ENCODE measurements around the gene BMP3. TPM values are rescaled to one million over a fixed set of nuclear protein-coding genes. Genes with fewer than 3 reads are reported as not detected.

Gene BMP3
- total RNA-seq, 1 donor from 2014 or later: not detected

DNA sequence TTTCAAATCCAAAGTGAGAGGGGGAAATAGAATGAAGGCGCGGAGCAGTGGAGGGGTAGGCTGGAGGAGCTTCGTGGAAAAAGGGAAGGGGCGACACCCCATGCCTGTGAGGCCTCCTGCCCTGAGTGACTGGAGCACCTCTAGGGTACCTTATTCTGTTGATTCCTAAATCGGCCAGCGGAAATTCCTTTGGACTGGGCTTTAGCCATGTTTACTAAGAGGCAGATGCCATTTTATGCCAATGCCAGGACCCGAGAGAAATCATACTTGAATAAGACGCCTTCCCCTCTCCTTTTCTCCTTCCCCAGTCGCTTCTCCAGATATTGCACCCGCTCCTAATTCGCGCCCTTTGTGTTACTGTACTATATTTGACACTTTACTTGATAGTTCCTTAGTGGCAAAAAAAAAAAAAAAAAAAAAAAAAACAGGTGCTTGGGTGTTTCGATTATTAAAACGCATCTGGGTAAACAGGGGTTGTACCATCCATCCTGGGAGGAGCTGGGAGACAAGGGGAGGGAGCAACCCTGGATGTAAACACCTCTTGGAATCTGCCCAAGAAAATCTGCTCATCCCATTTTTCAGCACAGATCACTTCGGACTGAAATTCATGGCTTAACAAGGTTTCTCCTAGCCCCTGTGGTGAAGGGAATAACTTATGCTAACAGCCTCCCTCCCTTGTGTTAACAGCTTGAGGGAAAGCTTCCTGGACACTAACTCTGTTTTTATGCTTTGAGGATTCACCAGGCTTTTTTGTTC is 1.5 kb downstream of the BMP3 start:
- no peaks in the 10 kb centered on the region for H3K9me3 ChIP-seq (ENCODE audit: insufficient read depth, low read depth, low read length)
- peaks cover 68% of the 10 kb centered on the region for H3K27me3 Mint-ChIP-seq (ENCODE audit: low read depth, unreplicated experiment)
- no peak overlapping the region for H3K27ac Mint-ChIP-seq (ENCODE audit: unreplicated experiment)
- H3K4me3 Mint-ChIP-seq (ENCODE audit: unreplicated experiment): peak overlapping the region; percentile 83
- no peak for FAIRE-seq
- peaks cover 6% of the 10 kb centered on the region for H3K4me1 Mint-ChIP-seq (ENCODE audit: low read depth, unreplicated experiment)
- peaks cover 3% of the 10 kb centered on the region for H3K36me3 Mint-ChIP-seq (ENCODE audit: low read depth, unreplicated experiment)
- no peak overlapping the region for H2AFZ ChIP-seq (ENCODE audit: low read depth, low read length)
- no peak overlapping the region for H3K4me3 ChIP-seq (ENCODE audit: insufficient read depth, low read depth, low read length)
- peak overlapping the region; percentile 90 for H3K4me2 ChIP-seq (ENCODE audit: low read length)
- H3K27me3 ChIP-seq (ENCODE audit: insufficient read depth, low read length): peaks cover 58% of the 10 kb centered on the region
- H3K9me3 Mint-ChIP-seq (ENCODE audit: unreplicated experiment): peaks cover 6% of the 10 kb centered on the region
- TF ChIP-seq EZH2 (IDR thresholded peaks at IDR 0.05; ENCODE audit: insufficient read depth, low read length): peak; percentile 26
- TF ChIP-seq, protein P1, sequence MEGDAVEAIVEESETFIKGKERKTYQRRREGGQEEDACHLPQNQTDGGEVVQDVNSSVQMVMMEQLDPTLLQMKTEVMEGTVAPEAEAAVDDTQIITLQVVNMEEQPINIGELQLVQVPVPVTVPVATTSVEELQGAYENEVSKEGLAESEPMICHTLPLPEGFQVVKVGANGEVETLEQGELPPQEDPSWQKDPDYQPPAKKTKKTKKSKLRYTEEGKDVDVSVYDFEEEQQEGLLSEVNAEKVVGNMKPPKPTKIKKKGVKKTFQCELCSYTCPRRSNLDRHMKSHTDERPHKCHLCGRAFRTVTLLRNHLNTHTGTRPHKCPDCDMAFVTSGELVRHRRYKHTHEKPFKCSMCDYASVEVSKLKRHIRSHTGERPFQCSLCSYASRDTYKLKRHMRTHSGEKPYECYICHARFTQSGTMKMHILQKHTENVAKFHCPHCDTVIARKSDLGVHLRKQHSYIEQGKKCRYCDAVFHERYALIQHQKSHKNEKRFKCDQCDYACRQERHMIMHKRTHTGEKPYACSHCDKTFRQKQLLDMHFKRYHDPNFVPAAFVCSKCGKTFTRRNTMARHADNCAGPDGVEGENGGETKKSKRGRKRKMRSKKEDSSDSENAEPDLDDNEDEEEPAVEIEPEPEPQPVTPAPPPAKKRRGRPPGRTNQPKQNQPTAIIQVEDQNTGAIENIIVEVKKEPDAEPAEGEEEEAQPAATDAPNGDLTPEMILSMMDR (IDR thresholded peaks at IDR 0.05; ENCODE audit: insufficient read depth, low read depth, low read length): no peak
- H3K36me3 ChIP-seq (ENCODE audit: insufficient read depth, low read length): no peaks in the 10 kb centered on the region
- no peak overlapping the region for H3K9ac ChIP-seq (ENCODE audit: low read length)
- no peaks in the 10 kb centered on the region for H4K20me1 ChIP-seq (ENCODE audit: insufficient read depth, low read length)
- H3K27ac ChIP-seq (ENCODE audit: low read depth, low read length): no peak overlapping the region
- DNase-seq (ENCODE audit: low read depth): no peak
- H3K79me2 ChIP-seq (ENCODE audit: insufficient read depth, low read length): no peaks in the 10 kb centered on the region
- H3K4me1 ChIP-seq (ENCODE audit: insufficient read depth, low read length): peaks cover 5% of the 10 kb centered on the region

DNA sequence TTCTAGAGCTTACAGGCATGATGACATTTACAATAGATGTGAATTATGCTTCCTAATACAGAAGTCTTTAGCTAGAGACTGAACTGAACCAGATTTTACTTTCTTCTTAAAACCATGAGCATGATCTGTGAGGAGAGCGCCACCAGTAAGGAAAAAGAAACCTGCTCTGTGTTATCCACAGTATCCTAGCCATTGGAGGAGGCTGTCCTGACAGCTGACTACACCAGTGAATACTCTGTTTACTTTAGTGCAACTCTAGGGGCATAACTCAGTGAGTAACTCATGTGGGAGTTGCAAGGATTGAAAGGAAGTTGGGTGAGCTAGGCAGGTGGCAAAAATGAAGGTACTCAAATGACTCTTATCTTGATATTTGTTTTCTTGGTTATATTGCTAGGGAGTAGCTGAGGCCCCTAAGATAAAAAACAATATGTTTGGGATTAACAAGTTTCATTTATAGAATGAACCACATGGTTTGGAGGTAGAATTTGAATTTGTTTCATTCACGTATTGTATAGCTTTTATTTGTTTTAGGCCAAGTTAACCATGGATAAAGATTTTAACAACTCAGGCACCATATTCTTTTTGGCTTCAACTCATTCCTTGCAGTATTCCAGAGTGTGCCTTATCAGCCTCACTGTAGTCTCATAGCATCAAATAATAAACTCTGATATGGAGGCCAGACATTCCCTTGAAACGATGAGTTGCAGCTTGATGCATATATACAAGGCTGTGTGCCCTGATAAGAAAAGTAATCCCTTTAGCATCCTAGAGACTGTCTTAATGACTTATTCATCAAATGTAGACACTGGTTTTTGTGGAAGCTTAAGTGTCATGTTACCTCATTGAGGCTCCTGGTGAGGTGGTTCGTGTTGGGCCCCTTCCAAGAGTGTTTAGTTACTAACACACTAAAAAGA is 2.5 kb downstream of the BMP3 start:
- no peak for DNase-seq (ENCODE audit: low read depth)
- Histone ChIP-seq H3K27me3 (ENCODE audit: insufficient read depth, low read length) (peaks cover 52% of the 10 kb centered on the region), H3K4me2 (ENCODE audit: low read length) (no peak overlapping the region), H4K20me1 (ENCODE audit: insufficient read depth, low read length) (no peaks in the 10 kb centered on the region), H3K9ac (ENCODE audit: low read length) (no peak overlapping the region), H3K36me3 (ENCODE audit: insufficient read depth, low read length) (no peaks in the 10 kb centered on the region), H3K79me2 (ENCODE audit: insufficient read depth, low read length) (no peaks in the 10 kb centered on the region), H3K27ac (ENCODE audit: low read depth, low read length) (no peak overlapping the region), H3K4me3 (ENCODE audit: insufficient read depth, low read depth, low read length) (no peak overlapping the region), H3K9me3 (ENCODE audit: insufficient read depth, low read depth, low read length) (no peaks in the 10 kb centered on the region), H2AFZ (ENCODE audit: low read depth, low read length) (no peak overlapping the region), H3K4me1 (ENCODE audit: insufficient read depth, low read length) (peaks cover 5% of the 10 kb centered on the region)
- FAIRE-seq: no peak
- Mint-ChIP-seq H3K4me3 (ENCODE audit: unreplicated experiment) (no peak overlapping the region), H3K9me3 (ENCODE audit: unreplicated experiment) (peaks cover 6% of the 10 kb centered on the region), H3K27me3 (ENCODE audit: low read depth, unreplicated experiment) (peaks cover 61% of the 10 kb centered on the region), H3K36me3 (ENCODE audit: low read depth, unreplicated experiment) (peaks cover 3% of the 10 kb centered on the region), H3K4me1 (ENCODE audit: low read depth, unreplicated experiment) (peaks cover 6% of the 10 kb centered on the region), H3K27ac (ENCODE audit: unreplicated experiment) (no peak overlapping the region)
- no peak for TF ChIP-seq EZH2 (IDR thresholded peaks at IDR 0.05; ENCODE audit: insufficient read depth, low read length)
- TF ChIP-seq, protein P1 (IDR thresholded peaks at IDR 0.05; ENCODE audit: insufficient read depth, low read depth, low read length): no peak

All from astrocyte (in vitro differentiated cells and primary cell).